Heart right ventricle (tissue), 16 donors: ENCODE measurements around the gene DYNC1H1. TPM values are rescaled to one million over a fixed set of nuclear protein-coding genes. Genes with fewer than 3 reads are reported as not detected.
"Not testable (repeated sequence)": the region's sequence is repeated elsewhere in the genome, so short reads cannot be mapped to it uniquely, and the experiment has no call there.

Source experiments
- ATAC-seq, 8 donors: fragments of 200-7000 bp; cut with Tn5 transposase; one replicate each; pipeline ENCODE4 v1.9.1; 2020; ENCODE audit warnings: mild to moderate bottlenecking in 8 of 8, moderate library complexity in 8 of 8, moderate number of reproducible peaks in 1 of 8
- DNase-seq, 2 donors: peaks; one replicate each; pipeline ENCODE4 v3.0.0-alpha.2; 2020
- H3K27ac ChIP-seq, 10 donors: fragments of 200-600 bp; sonication (generic) in 2 of 10; one replicate each; pipeline versions ENCODE4 v1.5.0 to v1.8.0; 2020 to 2022; ENCODE audit warnings: mild to moderate bottlenecking in 3 of 10
- H3K27me3 ChIP-seq, 7 donors: fragments of 200-600 bp; one replicate each; pipeline ENCODE4 v1.8.0; 2021 to 2022; ENCODE audit warnings: mild to moderate bottlenecking in 2 of 7
- H3K36me3 ChIP-seq, 9 donors: fragments of 200-600 bp; sonication (generic) in 1 of 9; one replicate each; pipeline versions ENCODE4 v1.5.0 to v1.8.0; 2020 to 2022; ENCODE audit warnings: mild to moderate bottlenecking in 2 of 9
- H3K4me1 ChIP-seq, 9 donors: fragments of 200-600 bp; sonication (generic) in 1 of 9; one replicate each; pipeline versions ENCODE4 v1.5.0 to v1.8.0; 2020 to 2022; ENCODE audit warnings: mild to moderate bottlenecking in 4 of 9
- H3K4me3 ChIP-seq, 10 donors: fragments of 200-600 bp; sonication (generic) in 2 of 10; one replicate each; pipeline versions ENCODE4 v1.5.0 to v1.8.0; 2020 to 2022; ENCODE audit warnings: mild to moderate bottlenecking in 7 of 10, moderate library complexity in 2 of 10
- H3K9me3 ChIP-seq, 11 donors: fragments of 200-600 bp in 10 of 11; sonication (generic) in 2 of 11; one replicate each; pipeline versions ENCODE4 v1.5.0 to v1.8.0; 2013 to 2022; ENCODE audit warnings: mild to moderate bottlenecking in 2 of 11, control low read depth in 1 of 11, moderate library complexity in 1 of 11
- WGBS, 2 donors: extraction: QIAGEN DNeasy Blood & Tissue Kit; methylation state at CpG; one replicate each; pipeline ENCODE4 v1.1.7; 2013; ENCODE audit warnings: inconsistent platforms in 1 of 2; 5-methylcytosine and 5-hydroxymethylcytosine counted together
- intact Hi-C, 10 donors: fragments of 100-400 bp; cut with DNase I; formaldehyde crosslinking; loops; one replicate each; pipeline versions ENCODE4 v1.11.1 to v1.14.2; 2022
- polyA plus RNA-seq, 2 donors: library from polyadenylated mRNA; stranded (reverse); fragments of 200-250 nt; gene quantifications; one replicate each; pipeline ENCODE4 v1.2.3, GENCODE V29; 2013
- total RNA-seq, 10 donors: library from RNA; stranded (reverse); fragmentation: NEBNext Ultra II Directional in 3 of 10; extraction: Animal tissue kit (Norgen Biotek cat#: 25700) in 3 of 10; gene quantifications; one replicate each; pipeline versions ENCODE4 v1.2.1 to v1.2.4, GENCODE V29; 2021 to 2023
- TF ChIP-seq, protein P1 (sequence below), 9 donors: fragments of 200-600 bp; sonication (generic) in 2 of 9; IDR thresholded peaks; one replicate each; pipeline versions ENCODE4 v1.5.0 to v1.8.0; 2021 to 2022; ENCODE audit warnings: antibody characterized with exemption in 9 of 9, mild to moderate bottlenecking in 5 of 9, moderate library complexity in 1 of 9
- donor health status: Arrhythmogenic right ventricular cardiomyopathy.
- donor health status: ischemic (EF 13 %, LVEDD 7.1; RV severe dilation, severe dysfunction).
- donor health status: healthy with polysubstance abuse.
- donor health status: DM: no; HTN: yes; CAD: no.
- donor health status: DM: no; HTN: no; CAD: no.
- donor health status: ischemic (EF 25% LVEDD 6.9; RV normal size, moderate dysfunction).
- donor health status: ischemic (EF 25% LVEDD 5.7; RV mildly dilated, moderate dysfunction).
- donor health status: healthy.
- donor health status: DM: yes; HTN: yes; CAD: no.
- donor health status: Ischemic cardiomyopathy.
- donor health status: ischemic (EF 35%, LVEDD 5.7; RV mildly dilated, moderate dysfunction).
- donor health status: nonischemic (EF 11% LVEDD 7.7; RV severe dilation, severe dysfunction).
- donor health status: DM: yes; HTN: yes; CAD: no.
- donor health status: PGD.
- donor health status: ischemic (EF 29% LVEDD 5.4; RV normal size, mild dysfunction).
- donor health status: nonischemic (EF 23%, LVEDD 6.1; RV moderate dilation, normal function).

The DYNC1H1 gene
- total and polyA plus RNA-seq, 12 donors, result 173 to 777 (median 618) TPM

DNA sequence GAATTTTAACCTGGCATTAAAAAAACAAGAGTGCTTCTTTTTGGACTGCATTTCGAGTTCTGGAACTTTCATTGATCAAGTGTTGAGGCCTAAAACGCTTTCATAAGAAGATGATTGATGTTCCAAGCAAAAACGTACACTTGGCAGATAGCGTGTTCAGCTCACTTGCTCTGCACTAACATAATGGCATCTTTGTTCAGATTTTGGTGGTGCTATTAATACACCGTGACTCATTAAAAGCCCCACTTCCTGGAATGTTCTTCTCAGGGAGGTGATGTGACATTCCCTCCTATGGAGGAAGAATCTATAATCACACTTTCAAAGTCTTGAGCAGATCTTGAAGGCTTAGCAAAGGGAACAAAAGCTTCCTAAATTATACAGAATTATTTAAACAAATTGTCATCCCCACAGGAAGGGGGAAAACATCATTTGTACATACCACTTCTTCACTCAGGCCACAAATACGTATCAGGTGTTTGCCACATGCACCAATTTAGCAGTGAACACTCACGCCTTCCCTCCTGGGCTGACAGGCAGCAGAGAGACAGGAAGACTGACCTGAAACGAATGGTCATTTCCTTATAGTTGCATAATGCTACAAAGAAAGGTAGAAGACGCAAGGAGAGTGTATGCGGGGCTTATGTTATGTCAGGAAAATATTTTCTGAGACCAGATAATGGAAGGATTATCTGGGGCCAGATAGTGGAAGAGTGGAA is 107.1 kb downstream of the DYNC1H1 start:
- peaks cover 0 to 9% (median 0%) of the 10 kb centered on the region in 11 donors for H3K9me3 ChIP-seq
- WGBS, 2 donors, result 55 to 67% methylated on average over 10 of the region's 10 CpGs

DNA sequence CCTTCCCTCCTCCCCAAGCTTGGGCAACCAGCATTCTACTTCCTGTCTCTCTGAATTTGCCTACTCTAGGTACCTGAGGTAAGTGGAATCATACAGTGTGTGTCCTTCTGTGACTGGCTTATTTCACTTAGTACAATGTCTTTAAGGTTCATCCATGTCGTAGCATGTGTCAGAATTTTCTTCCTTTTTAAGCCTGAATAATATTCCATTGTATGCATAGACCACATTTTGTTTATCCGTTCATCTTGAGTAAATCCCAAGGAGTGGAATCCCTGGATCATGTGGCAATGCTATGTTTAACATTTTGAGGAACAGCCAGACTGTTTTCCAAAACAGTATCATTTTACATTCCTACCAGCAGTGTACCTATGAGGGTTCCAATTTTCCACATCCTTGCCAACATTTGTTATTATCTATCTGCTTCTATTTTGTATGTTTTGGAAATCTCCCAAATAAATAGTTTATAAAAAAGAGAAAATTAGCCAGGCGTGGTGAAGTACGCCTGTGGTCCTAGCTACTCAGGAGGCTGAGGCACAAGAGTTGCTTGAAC is 110.1 kb downstream of the DYNC1H1 start:
- no peak overlapping the region for H3K4me3 ChIP-seq
- ATAC-seq, result no peak
- no peaks in the 10 kb centered on the region for H3K9me3 ChIP-seq
- TF ChIP-seq, protein P1, sequence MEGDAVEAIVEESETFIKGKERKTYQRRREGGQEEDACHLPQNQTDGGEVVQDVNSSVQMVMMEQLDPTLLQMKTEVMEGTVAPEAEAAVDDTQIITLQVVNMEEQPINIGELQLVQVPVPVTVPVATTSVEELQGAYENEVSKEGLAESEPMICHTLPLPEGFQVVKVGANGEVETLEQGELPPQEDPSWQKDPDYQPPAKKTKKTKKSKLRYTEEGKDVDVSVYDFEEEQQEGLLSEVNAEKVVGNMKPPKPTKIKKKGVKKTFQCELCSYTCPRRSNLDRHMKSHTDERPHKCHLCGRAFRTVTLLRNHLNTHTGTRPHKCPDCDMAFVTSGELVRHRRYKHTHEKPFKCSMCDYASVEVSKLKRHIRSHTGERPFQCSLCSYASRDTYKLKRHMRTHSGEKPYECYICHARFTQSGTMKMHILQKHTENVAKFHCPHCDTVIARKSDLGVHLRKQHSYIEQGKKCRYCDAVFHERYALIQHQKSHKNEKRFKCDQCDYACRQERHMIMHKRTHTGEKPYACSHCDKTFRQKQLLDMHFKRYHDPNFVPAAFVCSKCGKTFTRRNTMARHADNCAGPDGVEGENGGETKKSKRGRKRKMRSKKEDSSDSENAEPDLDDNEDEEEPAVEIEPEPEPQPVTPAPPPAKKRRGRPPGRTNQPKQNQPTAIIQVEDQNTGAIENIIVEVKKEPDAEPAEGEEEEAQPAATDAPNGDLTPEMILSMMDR (IDR thresholded peaks at IDR 0.05), result no peak
- H3K27ac ChIP-seq, result no peak overlapping the region
- intact Hi-C loops, result no loop called here
- no peak for DNase-seq
- 94% methylated on average over 4 of the region's 4 CpGs for whole genome bisulfite sequencing, 2 donors
- H3K27me3 ChIP-seq, result no peaks in the 10 kb centered on the region
- no peaks in the 10 kb centered on the region for H3K4me1 ChIP-seq
- H3K36me3 ChIP-seq, result peaks cover 0 to 25% (median 9%) of the 10 kb centered on the region in 9 donors

More for the DNA sequence above, 107.1 kb downstream of the DYNC1H1 start:
- Histone ChIP-seq H3K27ac (peak overlapping the region in 1 of 10 donors; percentile 14), H3K36me3 (no peaks in the 10 kb centered on the region), H3K4me1 (no peaks in the 10 kb centered on the region), H3K4me3 (no peak overlapping the region), H3K27me3 (no peaks in the 10 kb centered on the region)
- DNase-seq, result no peak
- TF ChIP-seq, protein P1 (IDR thresholded peaks at IDR 0.05), result no peak
- no peak for ATAC-seq
- intact Hi-C loops, result no loop called here

DNA sequence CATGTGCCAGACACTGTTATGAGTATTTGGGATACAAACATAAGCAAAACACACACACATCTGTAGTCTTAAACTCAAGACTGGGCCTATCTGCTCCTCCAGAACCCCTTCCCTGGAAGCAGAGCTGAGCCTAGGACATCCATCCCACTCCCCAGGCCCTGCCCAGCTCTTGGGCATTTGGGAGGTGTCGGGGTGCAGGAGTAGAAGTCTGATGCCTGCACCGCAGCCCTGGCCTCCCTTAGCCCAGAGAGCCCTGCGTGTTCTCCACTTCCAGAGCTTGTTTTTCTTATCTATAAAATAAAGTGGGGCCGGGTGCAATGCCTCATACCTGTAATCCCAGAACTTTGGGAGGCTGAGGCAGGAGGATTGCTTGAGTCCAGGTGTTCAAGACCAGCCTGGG is 110.8 kb downstream of the DYNC1H1 start:
- no peaks in the 10 kb centered on the region for H3K4me1 ChIP-seq
- DNase-seq (no peak), ATAC-seq (no peak)
- WGBS, 2 donors, result 90 to 94% methylated on average over 4 of the region's 4 CpGs
- no peak overlapping the region for H3K4me3 ChIP-seq
- no peaks in the 10 kb centered on the region for H3K27me3 ChIP-seq
- H3K27ac ChIP-seq, result no peak overlapping the region
- TF ChIP-seq, protein P1 (IDR thresholded peaks at IDR 0.05), result no peak
- H3K9me3 ChIP-seq, result no peaks in the 10 kb centered on the region
- intact Hi-C loops, result no loop called here
- peaks cover 0 to 32% (median 16%) of the 10 kb centered on the region in 9 donors for H3K36me3 ChIP-seq

DNA sequence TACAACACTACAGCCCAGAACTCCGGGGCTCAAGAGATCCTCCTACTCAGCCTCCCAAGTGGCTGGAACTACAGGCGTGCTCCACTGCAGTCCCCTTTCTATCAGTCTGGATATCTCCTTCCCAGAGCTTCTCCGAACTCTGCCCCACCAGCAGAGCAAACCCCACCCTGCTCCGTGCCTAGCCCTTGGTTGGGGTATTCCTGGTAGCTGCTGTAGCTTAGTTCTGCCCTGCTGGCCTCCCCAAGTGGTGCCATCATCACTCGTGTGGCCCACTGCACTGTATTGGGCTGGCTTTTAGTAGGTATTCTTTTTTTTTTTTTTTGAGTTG is 113.0 kb downstream of the DYNC1H1 start:
- TF ChIP-seq, protein P1 (IDR thresholded peaks at IDR 0.05), result no peak
- no peaks in the 10 kb centered on the region for H3K9me3 ChIP-seq
- no peak overlapping the region for H3K27ac ChIP-seq
- peak in 1 of 8 donors; percentile 25 for ATAC-seq
- intact Hi-C loops, result no loop called here
- 84 to 93% methylated on average over 5 of the region's 5 CpGs for WGBS, 2 donors
- no peak for DNase-seq
- no peaks in the 10 kb centered on the region for H3K27me3 ChIP-seq
- H3K36me3 ChIP-seq, result peaks cover 0 to 54% (median 36%) of the 10 kb centered on the region in 9 donors
- peaks cover 0 to 10% (median 9%) of the 10 kb centered on the region in 9 donors for H3K4me1 ChIP-seq
- no peak overlapping the region for H3K4me3 ChIP-seq

DNA sequence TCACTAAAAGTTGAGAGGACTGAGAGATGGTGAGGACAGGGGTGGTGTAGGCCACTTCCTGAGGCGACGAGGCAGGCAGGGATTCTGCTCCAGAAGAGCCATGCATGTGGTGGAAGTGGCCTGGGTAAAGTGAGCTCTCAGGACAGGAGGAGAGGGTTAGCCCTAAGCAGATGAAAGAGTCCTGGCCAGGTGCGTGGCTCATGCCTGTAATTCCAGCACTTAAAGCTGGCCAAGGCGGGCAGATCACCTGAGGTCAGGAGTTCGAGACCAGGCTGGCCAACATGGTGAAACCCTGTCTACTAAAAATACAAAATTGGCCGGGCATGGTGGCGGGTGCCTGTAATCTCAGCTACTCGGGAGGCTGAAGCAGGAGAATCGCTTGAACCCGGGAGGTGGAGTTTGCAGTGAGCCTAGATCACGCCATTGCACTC is 114.0 kb downstream of the DYNC1H1 start:
- DNase-seq, result not testable (repeated sequence)

More for the DNA sequence above, 114.0 kb downstream of the DYNC1H1 start:
- intact Hi-C loops, H3K9me3 ChIP-seq, H3K4me3 ChIP-seq, H3K27me3 ChIP-seq, H3K27ac ChIP-seq: not testable (repeated sequence)
- 93% methylated on average over 11 of the region's 11 CpGs for WGBS, 2 donors
- peaks cover 0 to 21% (median 19%) of the 10 kb centered on the region in 9 donors for H3K4me1 ChIP-seq
- peaks cover 0 to 64% (median 47%) of the 10 kb centered on the region in 9 donors for H3K36me3 ChIP-seq
- peak in 1 of 8 donors; percentile 33 for ATAC-seq
